ENCODE data around the gene GTPBP6.
"Not testable (repeated sequence)": the region's sequence is repeated elsewhere in the genome, so short reads cannot be mapped to it uniquely, and the experiment has no call there.

The GTPBP6 gene

DNA sequence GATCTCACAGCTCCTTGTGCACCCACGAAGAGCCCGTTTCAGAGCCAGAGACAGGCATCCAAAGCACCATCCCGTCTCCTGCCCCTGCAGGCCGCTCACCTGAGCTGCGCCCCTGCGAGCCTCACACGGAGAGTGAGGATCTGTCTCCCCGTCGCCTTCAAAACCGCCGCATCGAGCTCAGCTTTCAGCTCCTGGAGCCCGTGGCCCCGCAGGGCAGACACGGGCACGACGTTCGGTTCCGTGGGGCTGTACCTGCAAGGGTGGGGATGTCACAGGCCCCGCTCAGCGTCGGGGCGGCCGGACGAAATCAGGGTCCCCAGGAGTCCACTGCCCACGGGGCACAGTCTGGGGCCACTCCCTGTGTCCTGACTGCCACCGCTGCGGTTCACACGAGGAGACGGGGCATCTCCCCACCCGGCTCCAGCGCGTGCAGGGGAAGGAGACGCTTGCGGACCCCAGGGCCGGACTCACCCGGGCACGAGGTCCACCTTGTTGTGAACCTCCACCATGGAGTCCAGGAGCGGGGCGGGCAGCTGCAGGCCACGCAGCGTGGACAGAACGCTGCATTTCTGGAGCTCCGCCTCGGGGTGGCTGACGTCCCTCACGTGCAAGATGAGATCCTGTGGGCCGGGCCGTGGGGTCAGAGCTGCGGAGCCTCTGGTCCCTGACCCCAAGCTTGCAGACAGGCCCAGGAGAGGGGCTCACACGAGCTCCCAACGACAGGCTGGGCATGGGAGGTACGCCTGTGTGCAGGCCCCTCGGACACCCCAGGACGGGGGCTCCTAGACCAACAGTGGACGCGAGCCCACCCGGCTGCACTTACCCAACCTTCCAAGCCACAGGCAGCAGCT is 11.1 kb downstream of the GTPBP6 start:
- TF ChIP-seq, protein P1, sequence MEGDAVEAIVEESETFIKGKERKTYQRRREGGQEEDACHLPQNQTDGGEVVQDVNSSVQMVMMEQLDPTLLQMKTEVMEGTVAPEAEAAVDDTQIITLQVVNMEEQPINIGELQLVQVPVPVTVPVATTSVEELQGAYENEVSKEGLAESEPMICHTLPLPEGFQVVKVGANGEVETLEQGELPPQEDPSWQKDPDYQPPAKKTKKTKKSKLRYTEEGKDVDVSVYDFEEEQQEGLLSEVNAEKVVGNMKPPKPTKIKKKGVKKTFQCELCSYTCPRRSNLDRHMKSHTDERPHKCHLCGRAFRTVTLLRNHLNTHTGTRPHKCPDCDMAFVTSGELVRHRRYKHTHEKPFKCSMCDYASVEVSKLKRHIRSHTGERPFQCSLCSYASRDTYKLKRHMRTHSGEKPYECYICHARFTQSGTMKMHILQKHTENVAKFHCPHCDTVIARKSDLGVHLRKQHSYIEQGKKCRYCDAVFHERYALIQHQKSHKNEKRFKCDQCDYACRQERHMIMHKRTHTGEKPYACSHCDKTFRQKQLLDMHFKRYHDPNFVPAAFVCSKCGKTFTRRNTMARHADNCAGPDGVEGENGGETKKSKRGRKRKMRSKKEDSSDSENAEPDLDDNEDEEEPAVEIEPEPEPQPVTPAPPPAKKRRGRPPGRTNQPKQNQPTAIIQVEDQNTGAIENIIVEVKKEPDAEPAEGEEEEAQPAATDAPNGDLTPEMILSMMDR (IDR thresholded peaks at IDR 0.05; ENCODE audit: low read depth, low read length, missing control alignments): no peak
- H3K4me3 ChIP-seq (replicated peaks; ENCODE audit: low read depth, low read length): no peak overlapping the region
- no peak for DNase-seq (ENCODE audit: extremely low read depth, low read depth)

DNA sequence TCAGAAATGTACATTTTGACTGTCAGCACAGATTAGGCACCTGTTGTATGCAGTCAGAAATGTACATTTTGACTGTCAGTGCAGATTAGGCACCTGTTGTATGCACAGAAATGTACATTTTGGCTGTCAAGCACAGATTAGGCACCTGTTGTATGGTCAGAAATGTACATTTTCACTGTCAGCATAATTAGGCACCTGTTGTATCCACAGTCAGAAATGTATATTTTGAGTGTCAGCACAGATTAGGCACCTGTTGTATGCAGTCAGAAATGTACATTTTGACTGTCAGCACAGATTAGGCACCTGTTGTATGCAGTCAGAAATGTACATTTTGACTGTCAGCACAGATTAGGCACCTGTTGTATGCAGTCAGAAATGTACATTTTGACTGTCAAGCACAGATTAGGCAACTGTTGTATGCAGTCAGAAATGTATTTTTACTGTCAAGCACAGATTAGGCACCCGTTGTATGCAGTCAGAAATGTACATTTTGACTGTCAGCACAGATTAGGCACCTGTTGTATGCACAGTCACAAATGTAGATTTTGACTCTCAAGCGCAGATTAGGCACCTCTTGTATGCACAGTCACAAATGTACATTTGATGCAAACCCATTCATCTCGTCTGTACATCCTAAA is 11.9 kb downstream of the GTPBP6 start:
- not testable (repeated sequence) for DNase-seq (ENCODE audit: extremely low read depth, low read depth); H3K4me3 ChIP-seq (replicated peaks; ENCODE audit: low read depth, low read length)

DNA sequence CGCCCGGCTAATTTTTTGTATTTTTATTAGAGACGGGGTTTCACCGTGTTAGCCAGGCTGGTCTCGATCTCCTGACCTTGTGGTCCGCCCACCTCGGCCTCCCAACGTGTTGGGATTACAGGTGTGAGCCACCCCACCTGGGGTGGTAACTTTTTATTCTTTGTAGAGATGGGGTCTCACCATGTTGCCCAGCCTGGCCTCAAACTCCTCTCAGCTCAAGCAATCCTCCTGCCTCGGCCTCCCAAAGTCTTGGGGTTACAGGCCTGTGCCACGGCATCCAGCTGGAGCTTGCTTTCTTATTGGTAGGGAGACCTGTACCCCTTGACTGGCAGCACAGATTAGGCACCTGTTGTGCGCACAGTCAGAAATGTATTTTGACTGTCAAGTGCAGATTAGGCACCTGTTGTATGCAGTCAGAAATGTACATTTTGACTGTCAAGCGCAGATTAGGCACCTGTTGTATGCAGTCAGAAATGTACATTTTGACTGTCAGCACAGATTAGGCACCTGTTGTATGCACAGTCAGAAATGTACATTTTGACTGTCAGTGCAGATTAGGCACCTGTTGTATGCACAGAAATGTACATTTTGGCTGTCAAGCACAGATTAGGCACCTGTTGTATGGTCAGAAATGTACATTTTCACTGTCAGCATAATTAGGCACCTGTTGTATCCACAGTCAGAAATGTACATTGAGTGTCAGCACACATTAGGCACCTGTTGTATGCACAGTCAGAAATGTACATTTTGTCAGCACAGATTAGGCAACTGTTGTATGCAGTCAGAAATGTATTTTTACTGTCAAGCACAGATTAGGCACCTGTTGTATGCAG is 12.6 kb downstream of the GTPBP6 start:
- DNase-seq (ENCODE audit: extremely low read depth, low read depth); H3K4me3 ChIP-seq (replicated peaks; ENCODE audit: low read depth, low read length): not testable (repeated sequence)

DNA sequence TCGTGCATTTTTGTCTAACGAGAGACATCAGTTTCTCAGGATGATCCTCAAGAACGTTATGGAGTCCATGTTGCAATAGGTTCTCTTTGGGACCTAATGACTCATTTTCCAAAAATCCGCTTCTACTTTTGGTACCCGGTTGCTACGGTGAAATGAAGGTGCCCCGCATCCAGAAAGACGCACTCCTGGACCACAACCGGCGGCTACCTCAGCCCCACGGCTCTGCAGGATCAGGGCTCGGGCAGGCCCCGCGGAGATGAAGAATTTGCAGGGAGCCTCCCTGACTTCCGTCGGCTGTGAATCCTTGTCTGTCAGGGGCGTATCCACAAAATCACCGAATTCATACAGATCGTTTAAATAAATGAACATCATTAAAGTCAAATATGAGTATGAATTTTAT is 15.6 kb downstream of the GTPBP6 start:
- no peak overlapping the region for H3K4me3 ChIP-seq (replicated peaks; ENCODE audit: low read depth, low read length)
- TF ChIP-seq, protein P1 (IDR thresholded peaks at IDR 0.05; ENCODE audit: low read depth, low read length, missing control alignments): no peak
- DNase-seq (ENCODE audit: extremely low read depth, low read depth): no peak

DNA sequence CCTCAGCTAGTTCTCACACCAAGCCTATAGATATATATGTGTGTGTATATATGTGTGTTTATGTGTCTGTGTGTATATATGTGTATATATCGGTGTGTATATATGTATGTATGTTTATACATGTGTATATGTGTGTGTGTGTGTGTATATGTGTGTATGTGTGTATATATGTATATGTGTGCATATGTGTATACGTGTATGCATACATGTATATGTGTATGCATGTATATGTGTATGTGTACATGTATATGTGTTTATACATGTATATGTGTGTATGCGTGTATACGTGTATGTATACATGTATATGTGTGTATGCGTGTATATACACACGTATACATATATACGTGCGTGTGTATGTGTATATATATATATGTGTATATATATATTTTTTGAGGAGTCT is 18.3 kb downstream of the GTPBP6 start:
- TF ChIP-seq, protein P1 (IDR thresholded peaks at IDR 0.05; ENCODE audit: low read depth, low read length, missing control alignments): no peak
- H3K4me3 ChIP-seq (replicated peaks; ENCODE audit: low read depth, low read length): no peak overlapping the region
- DNase-seq (ENCODE audit: extremely low read depth, low read depth): no peak

DNA sequence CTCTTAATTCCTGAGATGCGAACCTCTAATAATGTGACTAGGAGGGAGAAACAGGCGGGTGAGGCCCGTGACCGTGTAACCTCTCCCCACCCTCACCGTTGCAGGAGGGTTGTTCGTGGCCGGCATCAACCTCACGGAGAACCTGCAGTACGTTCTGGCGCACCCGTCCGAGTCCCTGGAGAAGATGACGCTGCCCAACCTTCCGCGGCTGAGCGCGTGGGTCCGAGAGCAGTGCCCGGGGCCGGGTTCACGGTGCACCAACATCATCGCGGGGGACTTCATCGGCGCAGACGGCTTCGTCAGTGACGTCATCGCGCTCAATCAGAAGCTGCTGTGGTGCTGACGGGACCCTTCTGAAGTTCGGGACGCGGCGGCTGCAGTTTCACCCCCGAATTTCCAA is 19.6 kb downstream of the GTPBP6 start:
- TF ChIP-seq, protein P1 (IDR thresholded peaks at IDR 0.05; ENCODE audit: low read depth, low read length, missing control alignments): no peak
- no peak overlapping the region for H3K4me3 ChIP-seq (replicated peaks; ENCODE audit: low read depth, low read length)
- DNase-seq (ENCODE audit: extremely low read depth, low read depth): no peak

DNA sequence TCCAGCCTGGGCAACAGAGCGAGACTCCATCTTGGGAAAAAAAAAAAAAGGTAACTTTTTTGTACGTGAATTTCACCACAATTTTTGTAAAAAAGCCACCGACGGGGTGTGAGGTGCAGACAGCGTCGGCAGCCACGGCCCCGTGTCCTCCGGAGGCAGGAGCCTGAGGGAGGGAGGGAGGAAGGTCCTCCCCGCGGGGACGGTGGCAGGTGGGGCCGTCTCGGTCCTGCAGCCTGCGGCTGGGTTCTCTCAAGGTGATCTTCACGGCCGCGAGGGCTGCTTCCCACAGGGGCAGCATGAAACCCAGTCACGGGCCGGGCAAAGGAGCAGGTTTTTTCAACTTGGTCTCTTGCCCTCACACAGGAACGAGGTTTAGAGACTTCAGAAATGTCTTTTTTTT is 23.5 kb downstream of the GTPBP6 start:
- DNase-seq (ENCODE audit: extremely low read depth, low read depth): no peak
- no peak overlapping the region for H3K4me3 ChIP-seq (replicated peaks; ENCODE audit: low read depth, low read length)
- TF ChIP-seq, protein P1 (IDR thresholded peaks at IDR 0.05; ENCODE audit: low read depth, low read length, missing control alignments): no peak
